HFFc6 (cell line): ENCODE measurements around the gene MTMR2. TPM values are rescaled to one million over a fixed set of nuclear protein-coding genes. Genes with fewer than 3 reads are reported as not detected.

Experiments used
- DNase-seq: peaks from one replicate; pipeline ENCODE4 v3.0.0-alpha.2; 2018
- H3K27ac Mint-ChIP-seq: 2 replicates; pipeline ENCODE4 v1.8.0; 2020; ENCODE audit warnings: mild to moderate bottlenecking, mixed read lengths
- H3K27me3 Mint-ChIP-seq: 2 replicates; pipeline ENCODE4 v1.8.0; 2021; ENCODE audit warnings: mild to moderate bottlenecking, moderate library complexity, mixed read lengths; ENCODE audit not compliant: insufficient read depth
- H3K36me3 Mint-ChIP-seq: 2 replicates; pipeline ENCODE4 v1.8.0; 2021; ENCODE audit warnings: low read depth, mixed read lengths
- H3K4me1 Mint-ChIP-seq: 2 replicates; pipeline ENCODE4 v1.8.0; 2020; ENCODE audit warnings: low read depth, mixed read lengths
- H3K4me3 Mint-ChIP-seq: 2 replicates; pipeline ENCODE4 v1.8.0; 2020; ENCODE audit warnings: mild to moderate bottlenecking, moderate library complexity, mixed read lengths
- H3K9me3 Mint-ChIP-seq: 2 replicates; pipeline ENCODE4 v1.8.0; 2020; ENCODE audit warnings: mild to moderate bottlenecking, mixed read lengths
- CTCF ChIP-seq: fragments of 200-600 bp; sonication (generic); IDR thresholded peaks from 2 replicates; pipeline ENCODE4 v1.5.0; 2021; ENCODE audit warnings: antibody characterized with exemption, mild to moderate bottlenecking
- total RNA-seq, 6 experiments: library from RNA; stranded (reverse); fragmentation: NEBNext Ultra II Directional; extraction: Animal tissue kit (Norgen Biotek cat#: 25700); gene quantifications; 2 replicates in 1 of 6; 3 replicates in 5 of 6; pipeline ENCODE4 v1.2.3, GENCODE V29; 2021

MTMR2 gene
- total RNA-seq, 6 experiments from 2014 or later, result 40.0 to 52.1 (median 48.4) TPM

- H3K4me1 Mint-ChIP-seq, result peaks cover 35% of the 10 kb centered on the region
Observed at GRCh38 chr11:95924414-95924760, 480 bp upstream of the MTMR2 start.

GRCh38 chr11:95923439-95923727 is 524 bp downstream of the MTMR2 start:
- Mint-ChIP-seq H3K4me3 (peak overlapping the region; percentile 98), H3K4me1 (peaks cover 39% of the 10 kb centered on the region), H3K27me3 (peaks cover 1% of the 10 kb centered on the region; the same call in 1 of the 2 replicates), H3K36me3 (peaks cover 5% of the 10 kb centered on the region), H3K9me3 (no peaks in the 10 kb centered on the region), H3K27ac (peak overlapping the region; percentile 97)
- TF ChIP-seq CTCF, result no peak
- DNase-seq, result no peak

More at GRCh38 chr11:95924414-95924760, 480 bp upstream of the MTMR2 start:
- H3K27ac Mint-ChIP-seq, result peak overlapping the region; percentile 97
- H3K4me3 Mint-ChIP-seq, result peak overlapping the region; percentile 98
- DNase-seq, result peak; percentile 15
- no peaks in the 10 kb centered on the region for H3K9me3 Mint-ChIP-seq
- H3K36me3 Mint-ChIP-seq, result peaks cover 5% of the 10 kb centered on the region
- H3K27me3 Mint-ChIP-seq, result peaks cover 1% of the 10 kb centered on the region; the same call in 1 of the 2 replicates
- no peak for TF ChIP-seq CTCF

GRCh38 chr11:95922536-95923438 is 1.1 kb downstream of the MTMR2 start:
- TF ChIP-seq CTCF, result no peak
- peak overlapping the region; percentile 97 for H3K27ac Mint-ChIP-seq
- no peaks in the 10 kb centered on the region for H3K9me3 Mint-ChIP-seq
- peaks cover 39% of the 10 kb centered on the region for H3K4me1 Mint-ChIP-seq
- no peak for DNase-seq
- H3K36me3 Mint-ChIP-seq, result peaks cover 5% of the 10 kb centered on the region
- peaks cover 1% of the 10 kb centered on the region; the same call in 1 of the 2 replicates for H3K27me3 Mint-ChIP-seq
- H3K4me3 Mint-ChIP-seq, result peak overlapping the region; percentile 98

GRCh38 chr11:95922099-95922498 is 1.8 kb downstream of the MTMR2 start:
- Mint-ChIP-seq H3K36me3 (peaks cover 5% of the 10 kb centered on the region), H3K4me3 (peak overlapping the region; percentile 98), H3K27me3 (peaks cover 1% of the 10 kb centered on the region; the same call in 1 of the 2 replicates), H3K27ac (peak overlapping the region; percentile 60), H3K9me3 (no peaks in the 10 kb centered on the region), H3K4me1 (peaks cover 39% of the 10 kb centered on the region)
- no peak for TF ChIP-seq CTCF
- no peak for DNase-seq

GRCh38 chr11:95920460-95921105 is 3.3 kb downstream of the MTMR2 start:
- Mint-ChIP-seq H3K4me3 (no peak overlapping the region), H3K36me3 (peaks cover 9% of the 10 kb centered on the region), H3K27me3 (peaks cover 1% of the 10 kb centered on the region; the same call in 1 of the 2 replicates), H3K4me1 (peaks cover 47% of the 10 kb centered on the region), H3K9me3 (no peaks in the 10 kb centered on the region), H3K27ac (no peak overlapping the region)
- DNase-seq, result peak; percentile 27
- no peak for TF ChIP-seq CTCF
